HG03097 (cell line): ENCODE data around the gene GLB1L2.

Experiments used
- ATAC-seq: cut with Tn5 transposase; IDR thresholded peaks from one replicate; pipeline ENCODE4 v1.9.1; 2021; ENCODE audit not compliant: unreplicated experiment, low FRiP score

The GLB1L2 gene

GRCh38 chr11:134401825-134402809 is 70.3 kb downstream of the GLB1L2 start:
- no peak for ATAC-seq

GRCh38 chr11:134402910-134403309 is 71.1 kb downstream of the GLB1L2 start:
- ATAC-seq = no peak

GRCh38 chr11:134404575-134405341 is 73.0 kb downstream of the GLB1L2 start:
- no peak for ATAC-seq

- no peak for ATAC-seq
Measured at GRCh38 chr11:134405436-134405835, 73.6 kb downstream of the GLB1L2 start.

- no peak for ATAC-seq
Measured at GRCh38 chr11:134405841-134406240, 74.1 kb downstream of the GLB1L2 start.

GRCh38 chr11:134406264-134407185 is 74.7 kb downstream of the GLB1L2 start:
- no peak for ATAC-seq

- no peak for ATAC-seq
Measured at GRCh38 chr11:134407321-134407828, 75.6 kb downstream of the GLB1L2 start.

- ATAC-seq = no peak
Measured at GRCh38 chr11:134407923-134408322, 76.1 kb downstream of the GLB1L2 start.

GRCh38 chr11:134409552-134410429 is 78.0 kb downstream of the GLB1L2 start:
- ATAC-seq = no peak

GRCh38 chr11:134410766-134411165 is 79.0 kb downstream of the GLB1L2 start:
- no peak for ATAC-seq

GRCh38 chr11:134412203-134413042 is 80.6 kb downstream of the GLB1L2 start, which contains the start of gene B3GAT1:
TSS of gene B3GAT1 (minus strand) at chr11:134412242. CDS start at chr11:134387659, 24,583 bp downstream.
- ATAC-seq = no peak

- ATAC-seq = no peak
Measured at GRCh38 chr11:134413043-134413825, 81.4 kb downstream of the GLB1L2 start.

- no peak for ATAC-seq
Measured at GRCh38 chr11:134413826-134414731, 82.3 kb downstream of the GLB1L2 start.

GRCh38 chr11:134414766-134415765 is 83.3 kb downstream of the GLB1L2 start:
- no peak for ATAC-seq

- no peak for ATAC-seq
Measured at GRCh38 chr11:134416726-134417125, 84.9 kb downstream of the GLB1L2 start.
